Esophagus muscularis mucosa (tissue), 4 donors: ENCODE data around the gene TRPC3.

Experiments used
- EP300 ChIP-seq: sonication (generic); formaldehyde crosslinking; IDR thresholded peaks from one replicate; pipeline ENCODE4 v1.6.1; 2017; ENCODE audit warnings: antibody characterized with exemption
- POLR2A ChIP-seq: fragments of 450-650 bp; IDR thresholded peaks from one replicate; pipeline ENCODE4 v1.6.1; 2017; ENCODE audit warnings: antibody characterized with exemption, moderate library complexity, mild to moderate bottlenecking, low read depth
- POLR2AphosphoS5 ChIP-seq, 2 donors: sonication (generic); formaldehyde crosslinking; IDR thresholded peaks; one replicate each; pipeline ENCODE4 v1.6.1; 2017; ENCODE audit warnings: antibody characterized with exemption in 2 of 2
- TF ChIP-seq, protein P1 (sequence below), 3 experiments: fragments of 200-600 bp in 2 of 3; fragments of 450-650 bp in 1 of 3; sonication (generic) in 2 of 3; IDR thresholded peaks; one replicate each; pipeline ENCODE4 v1.5.1; 2017 to 2019; ENCODE audit warnings: antibody characterized with exemption in 3 of 3, mild to moderate bottlenecking in 2 of 3, moderate library complexity in 1 of 3

DNA sequence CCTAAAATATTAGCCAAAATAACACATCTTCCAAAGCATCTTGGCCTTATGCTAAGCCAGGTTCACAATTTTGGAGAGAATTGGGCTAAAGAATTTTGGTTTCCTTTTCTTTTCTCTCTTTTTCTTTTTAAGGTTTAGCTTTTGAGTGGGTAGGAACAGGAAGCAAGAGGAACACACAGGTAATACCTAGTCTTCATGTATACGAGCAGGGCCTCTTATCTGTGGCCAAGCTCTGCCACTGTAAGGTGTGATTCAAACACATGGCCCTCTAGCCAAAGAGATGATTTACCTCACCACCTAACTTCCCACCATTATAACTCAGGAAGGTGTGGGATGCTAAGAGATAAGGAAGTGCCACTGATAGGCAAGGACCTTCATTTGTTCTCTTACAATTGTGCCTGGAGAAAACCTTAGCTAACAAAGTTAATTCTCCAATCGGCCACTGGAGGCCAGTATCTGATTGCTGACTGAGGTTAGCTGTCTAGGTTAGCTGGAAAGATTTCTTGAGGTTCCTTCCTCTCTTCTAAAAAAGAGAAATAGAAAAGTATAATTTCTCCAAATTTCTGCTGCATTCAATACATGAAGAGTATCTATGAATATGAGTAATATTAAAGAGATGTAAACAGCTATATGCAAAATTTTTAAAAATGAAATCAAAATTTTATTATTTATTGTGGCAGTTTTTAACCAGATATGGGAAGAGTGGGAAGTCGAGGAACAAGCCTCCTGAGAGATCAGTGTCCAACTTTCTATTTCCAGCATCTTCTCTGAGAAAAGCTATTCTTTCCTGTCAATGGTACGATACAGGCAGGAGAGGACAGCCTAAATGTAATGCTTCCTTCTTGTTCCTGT is 51.5 kb downstream of the TRPC3 start:
- TF ChIP-seq, protein P1, sequence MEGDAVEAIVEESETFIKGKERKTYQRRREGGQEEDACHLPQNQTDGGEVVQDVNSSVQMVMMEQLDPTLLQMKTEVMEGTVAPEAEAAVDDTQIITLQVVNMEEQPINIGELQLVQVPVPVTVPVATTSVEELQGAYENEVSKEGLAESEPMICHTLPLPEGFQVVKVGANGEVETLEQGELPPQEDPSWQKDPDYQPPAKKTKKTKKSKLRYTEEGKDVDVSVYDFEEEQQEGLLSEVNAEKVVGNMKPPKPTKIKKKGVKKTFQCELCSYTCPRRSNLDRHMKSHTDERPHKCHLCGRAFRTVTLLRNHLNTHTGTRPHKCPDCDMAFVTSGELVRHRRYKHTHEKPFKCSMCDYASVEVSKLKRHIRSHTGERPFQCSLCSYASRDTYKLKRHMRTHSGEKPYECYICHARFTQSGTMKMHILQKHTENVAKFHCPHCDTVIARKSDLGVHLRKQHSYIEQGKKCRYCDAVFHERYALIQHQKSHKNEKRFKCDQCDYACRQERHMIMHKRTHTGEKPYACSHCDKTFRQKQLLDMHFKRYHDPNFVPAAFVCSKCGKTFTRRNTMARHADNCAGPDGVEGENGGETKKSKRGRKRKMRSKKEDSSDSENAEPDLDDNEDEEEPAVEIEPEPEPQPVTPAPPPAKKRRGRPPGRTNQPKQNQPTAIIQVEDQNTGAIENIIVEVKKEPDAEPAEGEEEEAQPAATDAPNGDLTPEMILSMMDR (IDR thresholded peaks at IDR 0.05) = peak; percentile 42 to 66 (median 55)
- TF ChIP-seq POLR2AphosphoS5 (IDR thresholded peaks at IDR 0.05) = no peak
- TF ChIP-seq POLR2A = no peak
- no peak for TF ChIP-seq EP300
